GM10266 (cell line): ENCODE results near the gene BBOX1.

ENCODE experiments used
- DNase-seq: peaks from one replicate; pipeline ENCODE4 v3.0.0; 2012; ENCODE audit errors: extremely low spot score
- CTCF ChIP-seq: IDR thresholded peaks from 2 replicates; pipeline ENCODE4 v1.5.1; 2012; ENCODE audit warnings: mild to moderate bottlenecking, low read depth; ENCODE audit not compliant: control insufficient read depth, insufficient read depth; ENCODE audit errors: missing control alignments

Gene BBOX1

DNA sequence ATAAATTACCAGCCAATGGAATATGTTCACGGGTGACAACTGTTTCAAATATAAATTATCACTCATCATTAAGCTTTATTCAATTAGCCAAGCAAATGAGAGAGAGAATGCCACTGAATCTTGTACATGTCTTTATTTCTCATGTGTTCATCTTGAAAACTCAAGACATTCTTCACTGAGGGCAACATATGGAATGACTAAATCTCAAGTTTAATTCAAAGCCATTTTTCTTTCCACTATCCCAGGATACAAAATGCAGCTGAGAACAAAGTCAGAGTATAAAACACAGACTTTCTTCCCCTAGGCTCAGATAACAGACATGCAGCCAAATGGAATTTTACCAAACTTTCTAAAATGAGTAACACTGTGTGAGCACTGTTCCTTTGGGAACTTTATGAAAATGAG, 12.1 kb upstream of the BBOX1 start:
- DNase-seq = no peak
- TF ChIP-seq CTCF = no peak

- no peak for TF ChIP-seq CTCF
- no peak for DNase-seq
Observed at GRCh38 chr11:27029966-27030365, 10.6 kb upstream of the BBOX1 start.

GRCh38 chr11:27031754-27032153, 8.9 kb upstream of the BBOX1 start:
- no peak for TF ChIP-seq CTCF
- DNase-seq = no peak

DNA sequence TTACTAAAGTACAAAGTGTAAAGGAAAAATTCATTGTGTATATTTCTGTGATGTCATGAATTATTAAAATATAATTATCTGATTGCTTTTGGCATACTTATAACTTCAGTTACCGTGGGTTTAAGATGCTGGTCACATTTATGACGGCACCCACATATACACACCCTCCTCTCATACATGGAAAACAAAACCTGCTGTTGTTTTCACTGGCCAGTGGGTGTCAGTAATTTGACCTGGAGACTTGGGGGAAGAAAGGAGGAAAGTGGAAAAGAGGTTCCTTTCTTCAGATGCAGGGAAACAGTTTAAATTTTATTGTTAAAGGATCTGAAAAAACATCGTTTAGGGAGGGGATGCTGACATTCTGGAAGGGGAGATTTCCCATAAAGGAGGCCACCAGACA, 742 bp upstream of the BBOX1 start:
- no peak for DNase-seq
- no peak for TF ChIP-seq CTCF

- TF ChIP-seq CTCF = no peak
- no peak for DNase-seq
Observed at GRCh38 chr11:27041141-27041899, 705 bp downstream of the BBOX1 start.

DNA sequence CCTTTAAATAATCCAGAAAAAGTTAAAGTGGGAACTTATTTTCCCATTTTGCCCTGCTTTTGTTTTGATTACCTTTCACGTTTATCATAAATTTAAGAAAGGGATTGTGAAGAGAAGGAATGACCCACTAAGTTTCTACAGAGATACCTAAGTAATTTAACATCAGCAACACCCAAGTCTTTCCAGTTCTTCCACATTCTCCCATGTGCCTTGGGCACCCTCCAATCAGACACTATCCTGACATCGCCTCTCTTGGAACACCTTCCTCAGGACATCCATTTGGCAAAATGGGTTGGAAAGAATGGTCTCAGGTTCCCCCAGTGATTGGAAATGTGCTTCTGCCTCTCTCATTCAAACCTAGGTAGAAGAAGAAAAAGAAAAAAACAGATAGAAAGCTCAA, 6.3 kb downstream of the BBOX1 start:
- DNase-seq = no peak
- TF ChIP-seq CTCF = no peak

DNA sequence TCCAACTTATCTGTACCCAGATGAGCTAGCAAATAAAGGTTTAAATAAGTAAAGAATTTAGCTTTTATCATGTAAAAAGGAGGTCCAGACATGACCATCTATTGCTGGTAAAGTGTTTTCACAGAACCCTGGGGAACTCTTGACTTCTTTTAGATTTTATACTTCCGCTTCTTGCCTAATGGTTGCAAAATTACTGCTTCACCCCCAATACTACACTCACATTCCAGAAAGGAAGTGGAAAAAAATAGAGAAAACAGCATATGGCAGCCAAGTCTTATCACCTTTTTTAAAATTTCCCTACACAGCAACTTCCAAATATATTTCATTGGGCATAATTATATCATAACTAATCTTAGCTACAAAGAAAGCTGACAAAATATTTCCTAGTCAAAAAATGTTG, 12.1 kb downstream of the BBOX1 start:
- no peak for DNase-seq
- TF ChIP-seq CTCF = no peak
